Spleen (tissue), 7 donors: ENCODE measurements around the gene DAZAP2.

Experiments
- CTCF ChIP-seq, 11 experiments: fragments of 200-600 bp in 7 of 11; fragments of 450-650 bp in 4 of 11; sonication (generic) in 4 of 11; IDR thresholded peaks in 8 of 11; conservative IDR thresholded peaks in 3 of 11; 1 replicate in 7 of 11; 2 replicates in 4 of 11; pipeline versions ENCODE4 v1.4.0 to v1.8.0; 2016 to 2021; ENCODE audit warnings: antibody characterized with exemption in 11 of 11, inconsistent platforms in 4 of 11, mild to moderate bottlenecking in 1 of 11
- POLR2A ChIP-seq, 3 donors: fragments of 450-650 bp; IDR thresholded peaks; one replicate each; pipeline ENCODE4 v1.5.1; 2017; ENCODE audit warnings: antibody characterized with exemption in 3 of 3, mild to moderate bottlenecking in 1 of 3
- donor health status: DM: no; HTN: no; CAD: no; lungs with moderate emphysema.
- donor health status: DM: no; HTN: no; CAD: no.
- donor health status: DM: no; HTN: no; CAD: no.

- TF ChIP-seq CTCF (IDR thresholded peaks at IDR 0.05 in 8 of 11, conservative IDR thresholded peaks at IDR 0.05 in 3 of 11) (no peak), POLR2A (IDR thresholded peaks at IDR 0.05) (no peak)
Observed at GRCh38 chr12:51246254-51246853, 7.7 kb downstream of the DAZAP2 start.
